IPS DF 19.7 (cell line): Measurements from ENCODE around the gene PIPOX.
A peak's percentile ranks its signal among the peaks of the same experiment; 100 is the strongest.

Experiments used
- DNase-seq: peaks from one replicate; pipeline ENCODE4 v3.0.0-alpha.2; 2013; ENCODE audit warnings: low read depth, low spot score

PIPOX gene

DNA sequence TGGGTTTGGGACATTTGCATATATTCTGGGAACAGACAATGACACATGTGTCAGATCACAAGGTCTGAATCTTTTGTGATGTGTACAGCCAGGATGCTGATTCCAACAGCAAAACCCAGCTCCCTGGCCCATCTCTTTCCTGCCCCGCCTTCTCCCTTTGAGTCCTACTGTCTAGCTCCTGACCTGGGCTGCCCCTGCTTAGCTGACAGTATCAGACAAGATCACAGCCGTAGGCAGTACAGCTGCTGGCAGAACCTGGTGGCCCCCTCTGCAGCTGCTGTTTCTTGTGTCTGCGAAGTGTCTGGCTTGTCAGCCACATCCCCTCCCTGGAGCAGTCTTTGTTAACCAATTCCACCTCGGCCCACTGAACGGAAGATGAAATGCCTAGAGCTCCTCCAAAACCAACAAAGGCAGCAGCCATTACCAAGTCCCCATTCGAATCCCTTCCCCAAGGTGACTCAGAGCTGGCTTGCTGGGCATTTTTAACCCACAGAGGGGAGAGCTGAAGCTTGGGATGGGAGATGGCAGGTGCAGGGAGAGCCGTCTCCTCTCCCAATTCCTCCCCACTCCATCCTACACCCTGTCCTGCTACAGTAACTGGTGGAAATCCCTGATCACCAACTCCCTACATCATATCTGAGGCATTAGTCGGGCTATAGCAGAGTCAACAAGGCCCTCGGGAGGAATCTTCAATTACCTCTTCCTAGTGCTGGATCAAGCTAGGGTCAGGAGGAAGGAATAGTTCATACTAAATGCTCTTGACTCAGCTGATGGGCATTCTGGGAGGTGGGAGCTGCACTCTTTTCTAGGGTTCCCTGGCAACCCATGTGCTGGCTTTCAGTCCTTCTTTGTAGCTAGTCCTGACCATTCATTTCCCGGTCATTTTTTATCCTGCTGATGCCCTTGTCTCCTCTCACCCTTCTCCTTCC, 5.8 kb downstream of the PIPOX start:
- no peak for DNase-seq

DNA sequence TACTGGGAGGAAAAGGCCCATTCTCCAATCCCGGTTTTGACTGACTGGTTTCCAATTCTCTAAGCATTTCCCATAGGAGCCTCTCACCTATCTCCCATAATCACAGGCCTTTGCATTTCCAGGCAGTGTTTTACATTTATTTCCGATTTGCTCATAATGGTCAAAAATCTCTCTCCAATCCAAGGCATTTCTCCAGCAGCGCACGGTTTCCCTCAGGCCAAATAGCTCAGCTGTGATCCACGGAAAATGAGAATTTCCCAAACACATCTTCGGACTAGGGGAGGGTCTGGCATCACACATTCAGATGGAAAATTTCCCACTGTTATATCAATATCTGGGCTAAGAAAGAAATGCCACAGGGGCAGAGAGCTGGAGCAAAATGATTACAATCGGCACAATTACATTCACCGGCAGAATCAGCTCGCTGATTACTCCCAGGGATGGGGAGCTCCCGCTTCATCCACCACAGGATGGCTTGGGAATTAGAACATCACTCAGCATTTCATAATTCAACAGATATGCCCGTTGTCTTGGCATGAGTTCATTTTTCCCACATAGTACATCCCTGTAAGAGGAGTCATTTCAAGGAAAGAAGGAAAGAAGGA, 6.7 kb downstream of the PIPOX start:
- DNase-seq, result no peak

DNA sequence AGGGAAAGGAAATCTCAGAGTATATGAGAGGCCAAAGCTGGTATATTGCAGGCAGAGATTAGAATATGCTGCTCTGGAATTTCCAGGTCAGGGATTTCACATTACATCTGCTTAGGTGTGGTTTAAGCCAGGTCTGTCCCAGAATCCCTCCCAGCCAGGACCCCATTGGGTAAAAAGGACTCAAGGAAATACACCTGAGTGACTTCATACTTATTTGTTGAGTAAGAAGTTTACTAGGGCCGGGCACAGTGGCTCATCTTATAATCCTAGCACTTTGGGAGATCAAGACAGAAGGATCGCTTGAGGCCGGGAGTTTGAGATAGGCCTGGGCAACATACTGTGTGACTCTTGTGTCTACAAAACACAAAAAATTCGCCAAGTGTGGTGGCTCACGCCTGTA, 7.2 kb downstream of the PIPOX start:
- no peak for DNase-seq

DNA sequence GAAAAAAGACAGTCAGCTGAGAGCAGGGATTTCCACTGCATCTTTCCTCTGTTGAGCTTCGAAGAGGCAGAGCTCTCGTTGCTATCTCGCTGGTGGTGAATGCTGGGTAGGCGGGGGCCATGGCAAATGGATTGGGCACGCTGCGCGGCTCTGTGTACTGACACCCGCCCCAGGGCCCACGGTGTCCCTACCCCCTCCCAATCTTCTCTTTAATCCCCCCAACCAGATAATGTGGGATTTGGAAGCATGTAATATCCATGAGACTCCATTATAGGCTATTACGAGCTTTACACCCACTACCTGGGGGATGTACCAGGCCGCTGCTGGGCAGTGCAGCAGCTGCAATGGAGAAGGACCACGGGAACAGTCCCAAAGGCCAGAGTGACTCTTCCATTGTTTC, 8.3 kb downstream of the PIPOX start:
- DNase-seq, result no peak

DNA sequence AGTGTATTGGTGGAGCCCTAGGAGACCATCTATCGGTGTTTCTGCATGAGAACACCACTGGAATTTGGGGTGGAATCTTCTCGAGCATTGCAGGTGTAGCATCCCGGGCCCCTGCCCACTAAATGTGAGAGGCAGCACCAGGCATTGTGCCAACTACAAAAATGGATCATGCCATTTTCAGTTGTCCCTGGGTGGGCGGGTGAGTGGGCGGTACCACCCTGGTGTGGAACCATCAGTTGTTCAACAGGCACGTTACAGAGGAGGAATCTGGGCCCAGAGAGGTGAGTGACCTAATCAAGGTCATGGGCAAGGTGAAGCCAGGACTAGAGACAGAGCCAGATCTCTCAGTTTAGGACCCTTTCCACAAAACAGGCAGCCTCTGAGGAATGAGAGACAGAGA, 8.8 kb downstream of the PIPOX start:
- DNase-seq, result no peak

DNA sequence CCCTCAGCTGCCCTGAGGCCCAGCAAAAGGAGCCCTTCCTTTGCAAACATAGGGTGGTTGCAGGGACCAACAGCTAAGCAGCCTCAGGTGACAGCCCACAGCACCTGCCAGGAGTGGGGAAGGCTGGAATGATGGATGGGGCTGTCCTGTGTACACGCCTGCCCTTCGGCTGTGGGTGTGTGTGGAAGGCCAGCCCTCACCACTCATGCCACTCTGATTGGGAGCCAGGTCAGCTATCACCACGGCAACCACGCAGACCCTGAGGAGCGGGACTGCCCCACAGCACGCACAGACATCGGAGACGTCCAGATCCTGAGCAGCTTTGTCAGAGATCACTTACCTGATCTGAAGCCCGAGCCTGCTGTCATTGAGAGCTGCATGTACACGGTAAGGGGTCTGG, 11.9 kb downstream of the PIPOX start:
- no peak for DNase-seq

DNA sequence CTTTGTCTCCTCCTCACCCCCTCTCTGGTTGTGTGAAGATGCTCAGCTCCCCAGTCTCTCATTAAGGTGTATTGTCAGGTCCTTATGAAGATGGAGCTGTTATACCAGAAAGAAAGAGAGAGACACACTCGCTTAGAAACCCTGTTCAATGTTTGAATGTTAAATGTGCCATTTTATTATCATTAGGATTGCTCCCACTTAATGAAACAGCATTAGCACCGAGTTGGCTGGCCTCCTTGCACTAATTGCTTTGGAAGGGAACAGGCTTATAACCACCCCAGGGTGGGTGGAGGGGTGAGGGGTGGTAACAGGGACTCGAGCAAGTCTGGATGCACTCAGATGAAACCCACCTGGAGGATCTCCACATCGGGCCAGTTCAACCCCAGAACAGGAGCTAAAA, 14.4 kb downstream of the PIPOX start:
- DNase-seq, result no peak

DNA sequence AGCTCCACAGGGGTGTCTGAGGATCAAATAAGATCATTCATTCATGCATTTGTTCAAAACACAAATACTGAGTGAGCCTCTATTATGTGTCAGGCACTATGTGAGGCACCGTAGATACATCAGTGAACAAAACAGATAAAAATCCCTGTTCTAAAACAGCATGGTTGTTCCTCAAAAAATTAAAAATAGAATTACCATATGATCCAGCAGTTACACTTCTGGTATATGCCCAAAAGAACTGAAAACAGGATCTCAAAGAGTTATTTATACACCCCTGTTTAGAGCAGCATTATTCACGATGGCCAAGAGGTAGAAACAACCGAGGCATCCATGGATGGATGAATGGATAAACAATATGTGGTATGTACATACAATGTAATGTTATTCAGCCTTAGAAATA, 15.4 kb downstream of the PIPOX start:
- DNase-seq, result no peak

DNA sequence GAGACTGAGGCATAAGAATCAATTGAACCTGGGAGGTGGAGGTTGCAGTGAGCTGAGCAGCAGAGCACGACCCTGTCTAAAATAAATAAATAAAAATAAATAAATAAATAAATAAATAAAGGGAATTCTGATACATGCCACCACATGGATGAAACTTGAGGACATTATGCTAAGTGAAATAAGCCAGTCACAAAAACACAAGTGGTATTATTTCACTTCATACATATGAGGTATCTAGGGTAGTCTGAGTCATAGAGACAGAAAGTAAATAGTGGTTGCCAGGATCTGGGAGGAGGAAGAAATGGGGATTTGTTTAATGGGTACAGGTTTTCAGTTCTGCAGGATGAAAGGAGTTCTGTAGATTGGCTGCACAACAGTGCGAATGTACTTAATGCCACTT, 16.3 kb downstream of the PIPOX start:
- no peak for DNase-seq

DNA sequence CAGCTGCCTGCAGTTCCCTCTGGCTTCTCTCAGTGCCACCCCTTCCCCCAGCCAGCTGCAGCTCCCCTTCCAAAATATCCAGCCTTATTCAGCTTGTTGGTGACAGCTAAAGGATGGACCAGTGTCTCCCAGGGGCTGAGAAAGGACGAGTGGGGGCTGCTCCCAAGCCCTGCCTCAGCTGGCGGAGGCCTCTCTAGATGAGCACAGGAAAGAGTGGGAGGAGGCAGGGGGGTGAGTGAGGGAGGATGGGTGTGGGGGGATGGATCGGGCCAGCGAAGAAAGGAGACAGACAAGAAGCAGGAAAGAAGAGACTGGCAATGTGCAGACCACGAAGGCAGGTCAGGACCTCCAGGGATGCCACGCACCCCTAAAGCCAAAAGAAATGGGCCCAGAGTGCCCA, 17.5 kb downstream of the PIPOX start:
- DNase-seq, result no peak

DNA sequence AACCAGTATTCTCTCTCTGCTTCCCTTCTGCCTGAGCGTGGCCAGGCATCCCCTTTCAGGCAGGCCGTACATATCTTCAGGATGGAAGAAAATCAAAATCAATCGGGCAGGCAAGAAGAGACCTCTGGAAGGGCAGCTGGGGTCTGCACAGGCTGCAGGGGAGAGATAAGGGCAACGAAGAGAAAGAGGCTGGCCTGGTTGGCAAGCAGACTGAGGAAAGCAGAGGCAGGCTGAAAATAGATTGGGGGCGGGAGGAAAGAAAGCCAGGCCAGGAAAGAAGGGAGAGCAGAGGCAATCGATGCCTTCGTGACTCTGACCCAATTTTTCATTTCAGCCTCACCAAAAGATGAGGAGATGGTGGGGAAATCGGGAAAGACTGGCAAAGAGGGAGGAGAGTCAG, 18.1 kb downstream of the PIPOX start:
- no peak for DNase-seq

DNA sequence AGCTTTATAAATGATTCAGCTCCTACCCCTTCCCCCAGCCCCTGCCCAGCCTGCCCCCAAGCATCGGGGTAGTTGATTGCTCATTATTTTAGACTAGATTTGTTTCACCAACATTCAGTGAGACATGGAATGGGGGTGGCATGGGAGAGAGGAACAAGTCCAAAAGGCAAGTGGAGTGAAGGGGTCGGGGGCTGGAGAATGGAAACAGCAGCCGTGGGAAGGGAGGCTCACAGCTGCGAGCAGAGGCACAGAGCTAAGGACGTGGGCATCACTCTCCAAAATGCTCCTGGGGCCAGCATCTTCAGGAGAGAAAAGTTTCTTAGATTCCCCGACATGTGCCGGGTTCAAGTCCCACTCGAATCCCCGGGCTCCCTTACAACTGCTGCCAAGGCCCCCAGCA, 19.3 kb downstream of the PIPOX start:
- DNase-seq, result no peak

DNA sequence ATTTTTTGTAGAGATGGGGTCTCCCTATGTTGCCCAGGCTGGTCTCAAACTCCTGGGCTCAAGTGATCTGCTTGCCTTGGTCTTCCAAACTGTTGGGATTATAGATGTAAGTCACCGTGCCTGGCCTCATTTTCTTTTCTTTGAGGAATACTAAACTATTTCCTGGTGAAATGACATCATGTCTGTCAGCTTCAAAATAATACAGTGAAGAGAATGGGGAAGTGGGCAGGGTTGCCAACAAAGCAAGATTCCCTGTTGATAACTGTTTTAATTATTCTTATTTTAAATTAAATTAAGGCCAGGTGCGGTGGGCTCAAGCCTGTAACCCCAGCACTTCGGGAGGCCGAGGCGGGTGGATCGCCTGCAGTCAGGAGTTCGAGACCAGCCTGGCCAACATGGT, 21.1 kb downstream of the PIPOX start:
- no peak for DNase-seq

DNA sequence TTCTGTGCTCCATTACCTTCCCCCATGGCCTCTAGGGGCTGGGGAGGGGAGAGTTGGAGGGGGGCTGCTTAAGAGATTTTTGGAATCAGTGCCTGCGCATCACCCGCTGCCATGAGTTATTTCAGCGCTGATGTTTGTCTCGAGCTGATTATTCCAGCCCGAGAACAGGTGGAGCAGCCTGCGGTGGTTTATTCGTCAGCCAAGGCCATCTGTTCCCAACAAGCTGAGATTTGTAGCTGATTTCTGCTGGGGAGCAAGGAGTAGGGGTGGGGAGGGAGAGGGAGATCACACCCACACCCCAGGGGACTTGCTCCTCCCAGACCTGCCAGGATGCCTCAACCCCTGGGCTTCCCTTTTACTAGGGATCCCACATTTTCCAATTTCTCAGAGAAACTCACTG, 23.1 kb downstream of the PIPOX start:
- DNase-seq, result no peak

DNA sequence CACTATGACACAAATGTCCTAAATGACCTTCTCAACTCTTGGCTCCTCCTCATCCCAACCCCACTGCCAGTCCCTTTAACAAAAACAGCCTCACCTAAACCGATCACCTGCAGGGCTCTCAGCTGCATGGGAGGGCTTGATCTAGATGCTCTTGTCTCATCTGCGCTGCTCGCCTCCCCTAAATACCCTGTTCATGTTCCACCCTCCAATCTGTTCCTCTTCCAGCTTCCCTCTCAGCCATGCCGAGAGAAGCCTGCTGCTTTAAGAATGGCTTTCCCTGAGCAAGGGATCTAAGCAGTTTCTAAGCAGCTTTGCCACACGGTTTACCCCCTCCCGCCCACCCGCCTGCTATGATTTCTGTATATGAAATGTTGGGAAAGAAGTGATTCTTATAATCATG, 23.7 kb downstream of the PIPOX start:
- no peak for DNase-seq

DNA sequence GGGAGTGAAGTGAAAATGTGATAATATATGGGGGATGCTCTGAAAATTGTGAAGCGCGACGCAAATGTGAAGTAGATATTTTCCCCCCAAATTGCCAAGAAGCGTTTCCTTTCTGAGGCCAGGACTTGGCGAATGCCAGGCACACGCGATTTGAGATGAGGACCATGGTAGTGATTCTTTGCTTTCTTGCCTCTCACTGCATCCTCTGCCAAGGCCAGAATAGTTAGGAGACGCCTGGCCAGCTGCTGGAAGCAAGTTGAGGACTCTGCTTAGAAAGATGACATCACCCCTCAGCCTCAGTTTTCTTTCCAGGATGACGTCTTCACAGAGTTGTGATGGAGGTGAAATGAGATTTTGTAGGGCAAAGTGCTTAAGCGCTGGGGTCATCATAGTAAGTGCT, 25.9 kb downstream of the PIPOX start:
- no peak for DNase-seq

DNA sequence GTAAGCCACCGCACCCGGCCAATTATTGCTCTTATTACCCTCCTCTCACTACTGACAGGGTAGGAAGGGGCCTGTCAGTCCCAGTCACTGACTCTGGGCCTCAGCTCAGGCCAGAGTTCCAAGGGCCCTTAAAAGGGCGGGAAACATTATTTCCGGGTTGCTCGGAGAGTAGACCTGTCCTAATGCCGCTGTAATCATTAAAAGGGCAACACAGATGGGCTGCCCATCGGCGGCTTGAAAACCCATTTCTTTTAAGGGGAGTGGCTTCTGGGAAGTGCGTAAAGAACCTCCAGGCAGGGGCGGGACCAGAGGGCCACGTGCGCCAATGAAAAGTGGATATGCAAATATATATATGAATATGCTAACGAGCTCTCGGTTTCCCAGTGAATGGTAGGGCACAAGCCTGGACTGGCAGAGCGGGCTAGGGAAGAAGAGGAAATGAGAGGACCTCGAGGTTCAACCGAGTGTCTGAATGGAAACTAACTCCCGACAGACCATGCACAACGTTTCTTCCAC, 26.6 kb downstream of the PIPOX start:
- peak; percentile 60 for DNase-seq

DNA sequence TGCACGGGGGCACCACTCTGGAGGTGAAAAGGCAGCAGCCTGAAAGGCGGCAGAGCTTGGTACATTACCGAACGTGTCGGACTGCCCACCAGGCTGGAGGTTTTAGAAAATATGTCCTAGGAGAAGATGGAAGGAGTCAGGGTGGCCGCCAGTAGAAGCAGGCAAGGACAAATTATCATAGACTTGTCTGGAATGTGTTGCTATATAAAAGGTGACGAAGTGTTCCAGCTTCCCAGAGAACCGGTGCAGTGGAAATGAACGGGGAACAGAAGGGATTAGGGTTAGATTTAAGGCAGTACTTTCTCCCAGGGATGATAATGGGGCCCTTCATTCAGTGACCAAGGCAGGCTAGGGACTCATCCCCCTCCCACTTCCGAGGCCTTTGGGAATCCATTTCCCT, 27.4 kb downstream of the PIPOX start:
- no peak for DNase-seq

DNA sequence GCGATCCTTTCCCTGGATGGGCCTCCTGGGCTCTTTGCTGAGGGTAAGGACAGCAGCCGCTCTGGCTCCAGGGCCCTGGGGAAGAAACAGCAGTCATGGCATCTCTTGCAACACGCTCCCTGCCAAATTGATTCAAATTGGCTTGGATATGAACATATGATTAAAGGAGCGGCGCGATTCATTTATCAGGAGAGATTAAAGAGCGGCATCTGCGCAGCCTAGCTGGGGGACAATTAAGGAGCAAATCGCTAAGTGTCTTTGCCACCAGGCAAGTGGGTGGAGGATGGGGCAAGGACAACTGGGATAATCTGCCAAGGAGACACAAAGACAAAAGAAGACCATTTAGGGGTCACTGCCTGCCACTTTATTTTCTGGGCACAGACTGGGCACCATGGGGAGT, 27.8 kb downstream of the PIPOX start:
- no peak for DNase-seq

DNA sequence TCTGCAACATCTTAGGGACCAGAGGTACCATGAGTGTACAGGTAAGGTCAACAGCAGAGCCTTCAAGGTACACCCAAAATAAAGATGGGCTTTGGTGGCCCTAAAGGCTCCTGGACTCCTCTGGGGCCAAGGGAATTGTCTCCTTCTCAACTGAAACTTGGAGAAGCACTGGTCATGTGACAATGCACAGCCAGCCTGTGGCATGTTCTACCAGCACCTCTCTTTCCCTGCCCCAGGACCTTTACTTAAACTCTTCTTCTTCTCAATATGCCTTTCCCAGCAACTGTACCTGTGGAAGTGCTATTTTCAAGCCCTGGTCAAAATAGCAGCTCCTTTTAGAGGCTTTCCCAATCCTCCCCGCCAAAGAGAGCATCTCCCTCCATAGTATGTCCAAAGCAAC, 28.4 kb downstream of the PIPOX start:
- DNase-seq, result no peak

DNA sequence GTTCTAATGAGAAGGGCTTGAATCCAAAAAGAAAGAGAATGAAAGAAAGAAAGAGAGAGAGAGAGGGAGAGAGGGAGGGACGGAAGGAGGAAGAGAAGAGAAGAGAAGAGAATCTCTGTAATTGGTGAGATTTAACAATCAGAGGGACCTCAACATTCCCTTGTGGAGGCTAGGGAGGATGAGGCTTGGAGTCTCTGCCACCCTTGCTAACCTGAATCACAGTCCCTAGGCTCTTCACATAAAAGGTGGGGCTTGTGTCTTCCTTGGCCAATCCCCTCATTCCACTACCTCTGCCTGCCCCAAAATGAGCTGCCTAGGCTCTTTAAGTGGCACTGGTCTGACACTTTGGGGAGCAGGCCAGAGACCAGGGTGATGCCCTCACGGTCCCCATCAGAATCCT, 30.1 kb downstream of the PIPOX start:
- DNase-seq, result no peak

DNA sequence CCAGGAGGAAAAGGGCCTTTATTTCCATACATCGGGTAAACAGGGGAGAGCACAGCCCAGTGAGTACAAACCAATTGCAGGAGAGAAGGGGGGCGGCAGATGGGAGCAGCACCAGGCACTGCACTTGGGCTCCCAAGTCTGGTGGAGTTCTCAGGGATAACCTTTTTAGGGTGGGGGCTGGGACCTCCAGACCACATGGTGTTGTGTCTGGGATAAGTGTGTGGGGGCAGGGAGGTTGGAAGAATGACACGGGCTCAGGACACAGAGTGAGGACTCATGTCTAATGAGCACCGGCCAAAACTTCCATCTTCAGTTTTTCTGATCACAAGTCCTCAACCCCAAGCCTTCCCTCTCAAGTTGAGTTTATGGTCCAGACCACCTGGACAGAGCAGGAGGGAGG, 30.6 kb downstream of the PIPOX start:
- no peak for DNase-seq

DNA sequence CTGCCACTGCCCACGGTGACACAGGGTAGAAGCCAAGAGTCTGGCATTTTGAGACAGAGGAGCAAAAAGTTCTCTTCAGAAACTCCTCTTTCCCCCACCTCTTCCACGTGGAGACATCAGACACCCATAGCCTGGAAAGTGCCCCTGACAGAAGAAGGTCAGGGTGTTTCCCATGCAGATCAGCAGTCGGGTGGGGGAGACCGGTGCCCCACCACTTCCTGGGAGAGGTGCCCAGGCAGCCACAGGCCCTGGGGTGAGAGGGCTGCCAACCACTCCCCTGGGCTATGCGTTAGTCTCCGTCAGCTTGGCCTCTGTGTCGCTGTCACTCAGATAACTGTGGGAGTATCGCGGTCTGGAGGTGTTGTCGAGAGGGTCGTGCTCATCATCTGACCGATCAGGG, 31.5 kb downstream of the PIPOX start:
- DNase-seq, result no peak
